GM21447 (cell line): Measurements from ENCODE around the gene EXOC3.

Experiments used
- ATAC-seq: cut with Tn5 transposase; IDR thresholded peaks from one replicate; pipeline ENCODE4 v1.9.1; 2021; ENCODE audit not compliant: unreplicated experiment

The EXOC3 gene

DNA sequence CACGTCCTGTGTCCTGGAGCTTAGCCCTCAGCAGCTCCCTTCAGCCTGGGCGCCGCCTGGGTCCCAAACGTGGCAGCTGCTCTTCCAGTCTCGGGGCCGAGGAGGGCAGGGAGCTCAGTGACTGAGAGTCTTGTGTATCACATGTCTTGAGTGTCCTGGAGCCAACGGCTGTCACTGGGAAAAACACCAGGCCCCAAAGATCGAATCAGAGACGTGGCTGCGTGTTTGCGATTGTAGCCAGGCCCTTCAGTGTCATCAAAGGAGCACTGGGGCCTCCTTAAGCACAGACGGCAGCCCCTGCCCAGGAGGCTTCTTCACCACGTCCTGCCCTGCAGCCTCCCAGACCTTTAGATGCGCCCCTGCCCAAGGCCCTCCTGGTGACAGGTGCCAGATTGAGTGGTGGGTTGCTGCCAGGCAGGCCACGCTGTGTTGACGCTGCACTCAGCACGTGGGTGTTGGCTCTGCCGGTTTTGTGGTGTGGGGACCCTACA, 5.7 kb upstream of the EXOC3 start:
- ATAC-seq, result no peak

DNA sequence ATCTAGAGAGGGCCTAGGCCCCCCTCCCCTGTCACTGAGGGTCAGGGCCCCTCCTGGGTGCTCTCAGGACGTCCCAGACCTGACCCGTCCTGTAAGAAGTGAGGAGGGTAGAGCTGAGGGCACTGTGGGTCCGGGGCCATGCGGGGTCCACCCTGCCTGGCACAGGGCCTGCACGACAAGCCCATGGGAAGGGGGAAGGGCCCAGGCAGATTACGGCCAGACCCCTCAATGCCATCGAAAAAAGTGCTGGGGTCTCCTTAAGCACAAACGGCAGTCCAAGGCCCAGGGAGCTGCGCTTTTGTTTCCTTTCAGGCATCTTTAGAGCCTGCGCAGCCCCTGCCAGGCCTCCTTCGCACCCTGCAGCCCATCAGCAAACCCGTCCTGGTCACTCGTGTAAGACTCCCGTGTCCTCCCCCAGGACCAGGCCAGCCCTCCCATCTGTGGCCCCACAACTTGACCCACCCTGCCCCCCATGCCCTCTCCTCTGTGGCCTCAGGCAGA, 4.4 kb upstream of the EXOC3 start:
- no peak for ATAC-seq

DNA sequence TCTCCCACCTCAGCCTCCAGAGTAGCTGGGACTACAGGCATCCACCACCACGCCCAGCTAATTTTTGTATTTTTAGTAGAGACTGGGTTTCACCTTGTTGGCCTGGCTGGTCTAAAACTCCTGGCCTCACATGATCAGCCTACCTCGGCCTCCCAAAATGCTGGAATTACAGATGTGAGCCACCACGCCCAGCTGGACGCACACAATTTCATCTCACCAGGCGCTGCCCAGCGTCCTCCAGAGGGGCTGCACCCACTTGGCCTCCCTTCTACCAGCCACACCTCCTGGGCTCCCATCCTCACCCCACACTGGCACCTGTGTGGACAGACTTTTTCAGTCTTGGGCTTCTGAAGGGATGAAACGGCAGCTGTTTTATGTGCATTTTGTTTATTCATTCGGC, 3.8 kb upstream of the EXOC3 start:
- no peak for ATAC-seq

DNA sequence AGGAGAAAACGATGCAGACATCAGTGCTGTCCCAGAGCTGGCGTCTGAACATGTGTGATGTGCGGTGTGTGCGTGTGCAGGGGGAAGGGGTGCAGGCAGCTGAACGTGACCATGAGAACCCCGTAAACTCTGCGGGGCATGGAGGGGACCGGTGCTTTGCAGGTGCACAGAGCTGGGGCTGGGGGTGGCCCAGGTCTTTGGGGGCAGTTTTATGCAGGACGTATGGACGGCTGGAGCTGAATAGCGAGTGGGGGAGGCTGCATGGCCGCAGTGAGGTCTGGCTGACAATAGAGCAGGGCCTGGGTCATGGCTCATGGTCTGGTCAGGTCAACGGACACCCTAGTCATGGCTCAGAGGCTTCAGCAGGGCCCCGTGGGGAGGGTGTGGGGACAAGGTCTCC, 3.3 kb upstream of the EXOC3 start:
- ATAC-seq, result no peak

DNA sequence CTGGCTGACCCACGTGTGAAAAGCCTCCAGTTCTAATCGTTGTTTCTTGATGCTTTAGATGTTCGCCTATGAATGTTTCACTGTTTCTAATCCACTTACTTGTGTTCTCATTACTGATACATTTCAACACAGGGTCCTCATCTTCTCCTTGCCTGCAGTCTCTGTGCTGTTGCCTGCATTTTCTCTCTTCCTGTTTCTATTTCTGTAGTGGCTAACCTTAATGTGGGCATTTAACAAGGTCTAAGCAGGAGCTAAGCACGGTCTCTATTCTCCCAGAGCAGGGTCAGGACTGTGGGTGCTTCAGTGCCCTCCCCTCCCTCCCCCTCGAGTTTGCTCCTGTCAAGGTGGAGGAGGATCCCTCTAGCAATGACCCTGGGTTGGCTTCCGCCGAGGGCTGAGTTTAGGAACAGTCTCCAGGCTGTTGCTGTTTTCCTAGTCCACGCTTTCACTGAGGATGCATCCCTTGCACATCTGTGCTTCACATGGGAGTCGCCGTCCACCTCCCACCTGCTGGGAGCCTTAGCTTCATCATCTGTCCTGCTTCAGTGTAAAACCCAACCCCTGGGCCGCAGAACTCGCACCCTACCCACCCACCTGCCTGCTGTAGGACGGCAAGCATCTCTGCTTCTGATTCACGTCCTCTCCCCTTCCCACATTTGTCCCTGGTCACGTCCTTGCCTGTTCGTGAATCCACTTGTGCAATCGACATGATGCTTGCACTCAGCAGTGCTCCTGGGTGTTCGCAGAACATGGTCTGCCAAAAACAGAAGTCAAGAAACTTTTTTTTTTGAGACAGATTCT, 2.4 kb upstream of the EXOC3 start:
- no peak for ATAC-seq

DNA sequence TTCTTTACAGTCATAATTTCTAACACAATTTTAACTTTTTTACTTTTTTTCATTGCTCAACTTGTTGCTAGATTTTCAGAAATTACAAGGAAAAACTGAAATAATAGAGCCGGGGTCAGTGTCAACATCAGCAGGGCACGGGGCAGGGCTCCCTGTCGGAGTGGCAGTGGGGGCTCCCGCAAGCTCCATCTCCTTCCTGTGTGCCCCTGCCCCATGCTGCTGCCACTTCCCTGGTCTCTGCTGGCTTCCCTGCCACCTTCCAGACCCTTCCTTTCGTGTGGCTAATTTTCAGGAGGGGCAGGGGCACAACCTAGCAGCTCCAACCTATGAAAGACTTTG, 1.0 kb upstream of the EXOC3 start:
- no peak for ATAC-seq

DNA sequence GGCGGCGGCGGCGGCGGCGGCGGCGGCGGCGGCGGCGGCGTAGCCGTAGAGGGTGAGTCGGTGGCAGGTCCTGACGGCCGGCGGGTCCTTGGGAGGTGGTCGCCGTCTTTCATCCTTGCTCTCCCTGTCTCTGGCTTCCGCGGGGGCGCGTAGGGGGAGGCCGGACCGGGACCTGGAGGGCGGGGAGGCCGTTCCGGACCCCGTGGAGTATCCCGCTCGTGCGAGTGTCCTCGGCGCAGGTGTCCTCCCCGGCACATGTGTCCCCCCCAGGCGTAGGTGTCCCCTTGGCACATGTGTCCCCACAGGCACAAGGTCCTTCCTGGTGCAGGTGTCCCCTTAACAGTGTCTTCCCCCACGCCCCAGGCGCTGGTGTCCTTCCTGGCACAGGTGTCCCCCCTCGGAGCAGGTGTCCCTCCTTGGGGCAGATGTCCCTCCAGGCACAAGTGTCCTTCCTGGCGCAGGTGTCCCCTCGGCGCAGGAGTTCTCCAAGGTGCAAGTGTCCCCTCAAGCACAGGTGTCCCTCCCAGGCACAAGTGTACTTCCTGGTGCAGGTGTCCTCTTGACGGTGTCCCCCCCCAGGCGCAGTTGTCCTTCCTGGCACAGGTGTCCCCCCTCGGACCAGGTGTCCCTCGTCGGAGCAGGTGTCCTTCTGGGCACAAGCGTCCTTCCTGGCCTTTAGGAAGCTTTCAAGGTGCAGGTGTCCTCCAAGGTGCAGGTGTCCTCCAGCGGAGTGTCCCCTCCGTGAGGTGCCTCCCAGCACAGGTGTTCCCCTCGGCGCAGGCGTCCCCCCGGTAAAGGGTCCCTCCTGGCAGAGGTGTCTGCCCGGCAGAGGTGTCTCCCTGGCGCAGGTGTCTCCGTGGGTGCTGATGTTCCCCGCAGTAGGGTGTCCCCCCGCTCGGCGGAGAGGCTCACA, 519 bp downstream of the EXOC3 start:
- peak; percentile 19 for ATAC-seq

DNA sequence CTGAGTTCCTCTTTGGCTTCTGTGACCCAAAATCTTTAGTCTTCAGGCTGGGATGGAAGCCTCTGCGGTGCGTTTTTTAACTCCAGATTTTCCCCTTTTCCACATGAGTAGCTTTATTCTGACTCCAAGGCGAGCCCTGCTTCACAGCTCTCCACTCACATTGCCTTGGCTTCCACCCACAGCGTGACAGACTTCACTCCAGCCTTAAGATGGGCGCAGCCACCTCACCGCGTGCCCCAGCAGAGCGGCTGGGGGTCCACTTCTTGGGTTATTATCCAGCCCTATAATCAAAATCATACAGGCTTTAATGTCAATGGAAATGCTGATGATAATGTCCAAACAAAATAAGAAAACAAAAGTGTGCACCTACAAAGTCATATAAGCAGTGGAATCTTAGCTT, 1.2 kb downstream of the EXOC3 start:
- ATAC-seq, result no peak

DNA sequence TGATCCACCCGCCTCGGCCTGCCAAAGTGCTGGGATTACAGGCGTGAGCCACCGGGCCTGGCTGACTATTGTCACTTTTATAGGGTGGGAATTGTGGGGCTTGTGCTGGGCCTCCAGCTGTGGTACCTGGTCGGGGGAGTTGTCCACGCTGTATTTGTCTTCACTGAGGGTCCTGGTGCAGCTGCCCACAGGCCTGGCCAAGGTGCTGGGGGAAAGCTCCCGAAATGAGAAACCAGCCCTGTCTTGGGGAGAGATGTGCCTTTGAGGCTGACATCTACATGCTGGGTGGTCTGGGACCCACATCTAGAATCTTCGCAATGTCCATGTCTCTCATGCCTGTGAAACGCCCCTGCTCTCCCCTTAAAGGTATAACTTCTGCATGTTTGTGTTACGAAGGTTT, 2.6 kb downstream of the EXOC3 start:
- ATAC-seq, result no peak

DNA sequence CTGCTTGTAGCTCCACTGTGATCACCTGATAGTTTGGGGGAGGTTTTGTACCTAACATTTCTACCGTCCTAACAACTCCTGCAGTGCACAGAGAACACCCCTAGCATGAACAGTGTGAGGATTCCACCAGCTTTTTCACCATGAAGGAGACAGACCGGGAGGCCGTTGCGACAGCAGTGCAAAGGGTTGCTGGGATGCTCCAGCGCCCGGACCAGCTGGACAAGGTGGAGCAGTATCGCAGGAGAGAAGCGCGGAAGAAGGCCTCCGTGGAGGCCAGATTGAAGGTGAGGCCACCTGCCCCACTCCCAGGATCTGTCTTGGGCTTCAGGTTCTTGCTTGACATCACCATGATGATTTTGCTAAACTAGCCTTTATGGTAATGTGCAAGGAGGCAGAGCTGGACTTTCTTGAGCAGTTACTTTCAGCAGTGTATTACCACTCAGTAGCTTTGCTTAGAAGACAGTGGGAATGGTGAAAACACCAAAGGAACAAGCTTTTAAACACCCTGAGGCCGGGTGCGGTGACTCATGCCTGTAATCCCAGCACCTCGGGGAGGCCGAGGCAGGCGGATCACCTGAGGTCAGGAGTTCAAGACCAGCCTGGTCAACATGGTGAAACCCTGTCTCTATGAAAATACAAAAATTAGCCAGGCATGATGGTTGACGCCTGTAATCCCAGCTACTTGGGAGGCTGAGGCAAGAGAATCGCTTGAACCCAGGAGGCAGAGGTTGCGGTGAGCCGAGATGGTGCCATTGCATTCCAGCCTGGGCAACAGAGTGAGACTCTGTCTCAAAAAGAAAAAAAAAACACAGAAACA, 3.3 kb downstream of the EXOC3 start:
- ATAC-seq, result no peak

DNA sequence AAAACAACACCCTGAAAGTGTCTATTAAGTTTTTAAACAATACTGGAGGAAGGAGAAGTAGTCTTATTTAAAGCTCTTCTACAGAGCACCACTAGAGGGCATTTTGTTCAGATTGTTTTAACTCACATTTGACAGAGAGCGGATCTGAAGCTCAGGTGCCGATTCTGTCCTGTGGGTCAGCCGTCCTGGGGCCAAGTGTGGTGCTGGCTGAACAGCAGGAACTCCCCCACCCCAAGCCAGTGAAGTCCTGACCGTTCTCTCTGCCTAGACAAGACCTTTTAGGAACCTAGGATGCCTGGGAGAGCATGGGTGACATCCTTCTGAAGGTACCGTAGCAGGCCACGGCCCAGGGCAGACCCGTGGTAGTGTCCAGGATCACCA, 3.9 kb downstream of the EXOC3 start:
- no peak for ATAC-seq

DNA sequence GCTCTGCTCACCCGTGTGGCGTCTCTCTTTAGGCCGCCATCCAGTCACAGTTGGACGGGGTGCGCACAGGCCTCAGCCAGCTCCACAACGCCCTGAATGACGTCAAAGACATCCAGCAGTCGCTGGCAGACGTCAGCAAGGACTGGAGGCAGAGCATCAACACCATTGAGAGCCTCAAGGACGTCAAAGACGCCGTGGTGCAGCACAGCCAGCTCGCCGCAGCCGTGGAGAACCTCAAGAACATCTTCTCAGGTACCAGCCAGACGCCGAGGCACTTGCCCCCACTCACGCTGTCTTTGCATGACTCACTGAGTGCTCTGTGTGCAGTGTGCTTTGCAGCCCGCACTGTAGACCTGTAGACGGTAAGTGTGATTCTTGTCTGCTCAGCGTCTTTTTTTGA, 4.5 kb downstream of the EXOC3 start:
- no peak for ATAC-seq

DNA sequence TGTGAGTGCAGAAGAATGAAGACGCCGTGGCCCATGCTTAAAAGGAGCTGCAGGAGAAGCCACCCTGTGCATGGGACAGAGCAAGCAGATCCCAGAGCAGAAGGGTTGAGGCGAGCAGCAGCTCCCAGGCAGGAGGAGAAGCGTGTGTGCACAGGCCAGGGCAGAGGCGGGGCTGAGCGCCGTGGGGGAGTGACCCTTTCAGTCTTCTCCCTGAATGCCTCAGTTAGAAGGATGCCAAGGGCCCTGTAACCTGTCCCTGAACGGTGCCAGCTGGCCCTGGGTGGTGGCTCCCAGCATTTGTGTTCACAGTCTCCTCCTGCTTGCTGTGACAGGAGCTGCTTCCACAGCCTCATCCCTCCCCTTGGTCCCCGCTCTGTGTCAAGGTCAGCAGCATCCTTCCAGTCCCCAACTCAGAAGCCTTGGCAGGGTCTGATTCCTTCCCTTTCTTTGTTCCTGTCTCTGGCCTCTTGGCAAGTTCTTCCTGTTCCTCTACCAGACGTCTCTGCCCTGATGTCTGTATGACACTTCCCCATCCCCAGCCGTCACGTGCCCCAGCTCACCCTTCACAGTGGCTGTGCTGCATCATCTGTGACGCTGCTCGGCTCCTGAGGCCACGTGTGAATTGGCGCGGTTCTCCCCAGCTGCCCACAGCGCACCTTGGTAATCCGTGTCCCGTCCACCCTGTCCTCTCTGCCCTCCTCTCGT, 5.2 kb downstream of the EXOC3 start:
- ATAC-seq, result no peak

DNA sequence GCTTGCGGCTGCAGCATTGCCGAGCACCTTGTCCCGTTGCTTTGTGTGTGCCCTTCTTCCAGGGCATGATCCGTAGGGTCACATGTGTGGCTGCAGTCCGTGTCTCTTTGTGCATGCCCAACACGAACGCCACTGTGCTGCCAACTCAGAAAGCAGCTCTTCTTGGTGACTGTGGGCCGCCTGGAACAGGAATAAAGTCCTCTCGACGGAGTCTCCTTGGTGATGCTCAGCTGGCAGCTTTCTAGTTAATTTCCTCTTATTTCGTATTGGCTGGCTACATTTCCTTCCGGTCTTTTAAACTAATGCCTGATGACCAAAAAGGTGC, 5.8 kb downstream of the EXOC3 start:
- ATAC-seq, result no peak

DNA sequence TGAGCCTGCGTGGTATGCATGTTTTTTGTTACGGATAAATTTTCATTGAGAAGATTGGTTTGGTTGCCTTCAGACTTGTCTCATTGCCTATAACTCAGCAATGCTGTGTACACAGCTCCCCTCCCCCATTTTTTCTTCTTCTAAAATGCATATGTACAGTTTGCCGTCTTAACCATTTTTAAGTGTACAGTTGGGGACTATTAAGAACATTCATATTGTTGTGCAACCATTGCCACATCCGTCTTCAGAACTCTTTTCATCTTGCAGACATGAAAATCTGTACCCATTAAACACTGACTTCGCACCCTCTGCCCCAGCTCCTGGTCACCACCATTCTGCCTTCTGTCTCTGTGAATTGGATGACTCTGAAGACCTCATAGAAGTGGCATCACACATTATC, 6.2 kb downstream of the EXOC3 start:
- no peak for ATAC-seq

DNA sequence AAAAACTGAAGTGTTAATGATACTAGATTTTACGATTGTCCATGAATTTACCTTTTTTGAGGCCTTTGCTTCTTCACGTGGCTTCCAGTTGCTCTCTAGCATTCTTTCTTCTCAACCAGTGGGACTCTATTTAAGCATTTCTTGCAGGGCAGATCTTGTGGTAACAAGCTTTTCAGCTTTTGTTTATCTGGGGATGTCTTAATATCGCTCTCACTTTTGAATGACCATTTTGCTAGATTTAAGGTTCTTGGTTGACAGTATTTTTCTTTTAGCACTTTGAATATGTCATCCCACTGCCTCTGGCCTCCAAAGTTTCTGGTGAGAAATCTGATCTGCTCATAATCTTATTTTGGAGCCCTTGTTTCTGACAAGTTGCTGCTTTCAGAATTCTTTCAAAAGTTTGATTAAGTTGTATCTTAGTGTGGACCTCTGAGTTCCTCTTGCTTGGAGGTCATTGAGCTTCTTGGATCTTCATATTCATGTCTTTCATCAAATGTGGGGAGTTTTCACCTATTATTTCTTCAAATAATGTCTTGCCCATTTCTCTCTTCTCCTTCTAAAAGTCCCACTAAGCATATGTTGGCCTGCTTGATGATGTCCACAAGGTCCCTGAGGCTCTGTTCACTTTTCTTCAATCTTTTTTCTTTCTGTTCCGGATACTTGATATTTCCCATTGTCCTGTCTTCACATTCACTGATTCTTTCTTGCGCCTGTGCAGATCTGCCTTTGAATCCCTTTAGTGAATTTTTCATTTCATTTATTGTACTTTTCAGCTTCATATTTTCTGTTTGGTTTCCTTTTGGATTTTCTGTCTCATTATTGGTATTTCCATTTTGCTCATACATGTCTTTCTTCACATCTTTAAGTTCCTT, 8.8 kb downstream of the EXOC3 start:
- no peak for ATAC-seq

DNA sequence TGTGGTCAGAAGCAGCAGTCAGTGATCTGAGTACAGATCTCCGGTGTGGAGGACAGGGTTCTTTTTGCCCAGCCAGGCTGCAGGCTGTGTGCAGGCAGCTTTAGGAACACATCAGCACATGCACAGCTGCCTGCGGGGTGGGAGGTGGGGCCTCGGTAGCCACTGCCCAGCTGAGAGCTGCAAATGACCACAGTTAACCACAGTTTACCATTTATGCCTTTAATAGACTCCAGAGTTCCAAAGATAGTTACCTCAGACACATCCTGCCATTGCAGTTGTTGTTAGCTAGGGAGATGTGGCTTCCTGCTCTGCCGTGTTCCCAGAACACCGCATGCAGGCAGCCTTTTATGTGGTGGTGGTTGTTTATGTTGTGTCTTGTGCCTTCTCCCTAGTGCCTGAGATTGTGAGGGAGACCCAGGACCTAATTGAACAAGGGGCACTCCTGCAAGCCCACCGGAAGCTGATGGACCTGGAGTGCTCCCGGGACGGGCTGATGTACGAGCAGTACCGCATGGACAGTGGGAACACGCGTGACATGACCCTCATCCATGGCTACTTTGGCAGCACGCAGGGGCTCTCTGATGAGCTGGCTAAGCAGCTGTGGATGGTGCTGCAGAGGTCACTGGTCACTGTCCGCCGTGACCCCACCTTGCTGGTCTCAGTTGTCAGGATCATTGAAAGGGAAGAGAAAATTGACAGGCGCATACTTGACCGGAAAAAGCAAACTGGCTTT, 10.2 kb downstream of the EXOC3 start:
- no peak for ATAC-seq

DNA sequence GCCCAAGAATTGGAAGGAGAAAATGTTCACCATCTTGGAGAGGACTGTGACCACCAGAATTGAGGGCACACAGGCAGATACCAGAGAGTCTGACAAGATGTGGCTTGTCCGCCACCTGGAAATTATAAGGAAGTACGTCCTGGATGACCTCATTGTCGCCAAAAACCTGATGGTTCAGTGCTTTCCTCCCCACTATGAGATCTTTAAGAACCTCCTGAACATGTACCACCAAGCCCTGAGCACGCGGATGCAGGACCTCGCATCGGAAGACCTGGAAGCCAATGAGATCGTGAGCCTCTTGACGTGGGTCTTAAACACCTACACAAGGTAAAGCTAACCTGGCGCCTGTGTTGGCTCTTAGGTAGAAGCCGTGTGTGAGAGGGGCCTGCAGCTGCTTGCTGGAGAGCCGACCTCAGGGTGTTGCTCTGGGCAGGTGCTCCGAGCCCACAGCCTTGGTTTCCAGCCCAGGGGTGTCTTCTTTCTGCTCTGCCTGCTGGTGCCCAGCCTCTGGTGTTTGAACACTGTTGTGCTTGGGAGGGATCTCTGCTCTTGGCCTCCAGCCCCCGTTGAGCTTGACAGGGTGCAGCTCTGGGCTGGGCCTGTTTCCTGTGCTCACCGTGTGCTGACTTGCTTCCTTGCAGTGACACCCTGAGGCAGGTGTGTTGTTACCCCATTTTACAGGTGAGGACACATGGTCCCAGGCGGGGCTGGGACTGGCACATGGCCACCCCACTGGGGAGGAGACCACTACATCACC, 10.9 kb downstream of the EXOC3 start:
- no peak for ATAC-seq
